Measurements from ENCODE around the gene CCNG1. TPM values are rescaled to one million over a fixed set of nuclear protein-coding genes. Genes with fewer than 3 reads are reported as not detected.
A peak's percentile ranks its signal among the peaks of the same experiment; 100 is the strongest.

The CCNG1 gene
- polyA plus RNA-seq, 1 donor = 354 TPM

GRCh38 chr5:163456029-163456589 lies 18.7 kb downstream of the CCNG1 start:
- Histone ChIP-seq H3K9me3 (ENCODE audit: control insufficient read depth, low read depth, low read length) (no peaks in the 10 kb centered on the region), H3K36me3 (ENCODE audit: control insufficient read depth, insufficient read depth, low read length) (peaks cover 19% of the 10 kb centered on the region), H3K4me3 (ENCODE audit: low read length) (no peak overlapping the region), H3K27me3 (ENCODE audit: control insufficient read depth, insufficient read depth, low read length) (no peaks in the 10 kb centered on the region), H3K27ac (ENCODE audit: low read length) (no peak overlapping the region), H3K4me1 (ENCODE audit: control insufficient read depth, insufficient read depth, low read length) (peaks cover 2% of the 10 kb centered on the region)
- WGBS (ENCODE audit: insufficient coverage, low lambda C conversion rate) = 100% methylated on average over 1 of the region's 2 CpGs
- DNase-seq = no peak

GRCh38 chr5:163456840-163457239 lies 19.4 kb downstream of the CCNG1 start:
- Histone ChIP-seq H3K36me3 (ENCODE audit: control insufficient read depth, insufficient read depth, low read length) (peaks cover 15% of the 10 kb centered on the region), H3K27me3 (ENCODE audit: control insufficient read depth, insufficient read depth, low read length) (no peaks in the 10 kb centered on the region), H3K4me3 (ENCODE audit: low read length) (no peak overlapping the region), H3K9me3 (ENCODE audit: control insufficient read depth, low read depth, low read length) (no peaks in the 10 kb centered on the region), H3K27ac (ENCODE audit: low read length) (no peak overlapping the region), H3K4me1 (ENCODE audit: control insufficient read depth, insufficient read depth, low read length) (peaks cover 2% of the 10 kb centered on the region)
- no peak for DNase-seq
- WGBS (ENCODE audit: insufficient coverage, low lambda C conversion rate) = no CpG with 5 or more reads among the region's 7 CpGs

GRCh38 chr5:163458778-163459385 lies 21.5 kb downstream of the CCNG1 start:
- peaks cover 13% of the 10 kb centered on the region for H3K36me3 ChIP-seq (ENCODE audit: control insufficient read depth, insufficient read depth, low read length)
- H3K4me1 ChIP-seq (ENCODE audit: control insufficient read depth, insufficient read depth, low read length) = peaks cover 2% of the 10 kb centered on the region
- 20% methylated on average over 4 of the region's 6 CpGs for WGBS (ENCODE audit: insufficient coverage, low lambda C conversion rate)
- no peaks in the 10 kb centered on the region for H3K9me3 ChIP-seq (ENCODE audit: control insufficient read depth, low read depth, low read length)
- DNase-seq = peak in 1 of 2 donors; percentile 34
- H3K27ac ChIP-seq (ENCODE audit: low read length) = peak overlapping the region; percentile 95
- H3K4me3 ChIP-seq (ENCODE audit: low read length) = peak overlapping the region; percentile 76
- H3K27me3 ChIP-seq (ENCODE audit: control insufficient read depth, insufficient read depth, low read length) = no peaks in the 10 kb centered on the region

GRCh38 chr5:163459462-163459818 lies 22.0 kb downstream of the CCNG1 start:
- no peaks in the 10 kb centered on the region for H3K9me3 ChIP-seq (ENCODE audit: control insufficient read depth, low read depth, low read length)
- 20% methylated on average over 2 of the region's 12 CpGs for WGBS (ENCODE audit: insufficient coverage, low lambda C conversion rate)
- H3K27ac ChIP-seq (ENCODE audit: low read length) = peak overlapping the region; percentile 95
- H3K36me3 ChIP-seq (ENCODE audit: control insufficient read depth, insufficient read depth, low read length) = peaks cover 10% of the 10 kb centered on the region
- H3K27me3 ChIP-seq (ENCODE audit: control insufficient read depth, insufficient read depth, low read length) = no peaks in the 10 kb centered on the region
- H3K4me1 ChIP-seq (ENCODE audit: control insufficient read depth, insufficient read depth, low read length) = peaks cover 2% of the 10 kb centered on the region
- H3K4me3 ChIP-seq (ENCODE audit: low read length) = peak overlapping the region; percentile 76
- DNase-seq = no peak

- WGBS (ENCODE audit: insufficient coverage, low lambda C conversion rate) = no CpG with 5 or more reads among the region's 59 CpGs
- H3K4me3 ChIP-seq (ENCODE audit: low read length) = peak within 1 kb of the TSS; percentile 76
- peaks cover 2% of the 10 kb centered on the region for H3K4me1 ChIP-seq (ENCODE audit: control insufficient read depth, insufficient read depth, low read length)
- peaks cover 5% of the 10 kb centered on the region for H3K36me3 ChIP-seq (ENCODE audit: control insufficient read depth, insufficient read depth, low read length)
- H3K27me3 ChIP-seq (ENCODE audit: control insufficient read depth, insufficient read depth, low read length) = no peaks in the 10 kb centered on the region
- peak within 1 kb of the TSS; percentile 95 for H3K27ac ChIP-seq (ENCODE audit: low read length)
- peak; percentile 96 to 98 for DNase-seq
- H3K9me3 ChIP-seq (ENCODE audit: control insufficient read depth, low read depth, low read length) = no peaks in the 10 kb centered on the region
Observed at GRCh38 chr5:163459819-163460561, 22.6 kb downstream of the CCNG1 start, which contains the start of gene NUDCD2. Gene NUDCD2 (minus strand): TSS chr5:163460102. CDS start chr5:163460050, 52 bp downstream.

GRCh38 chr5:163460562-163461171 lies 23.3 kb downstream of the CCNG1 start, which contains the start of gene HMMR:
Gene HMMR (plus strand): TSS chr5:163460632. CDS start chr5:163460693, 61 bp downstream.
- DNase-seq = peak in 1 of 2 donors; percentile 12
- Histone ChIP-seq H3K36me3 (ENCODE audit: control insufficient read depth, insufficient read depth, low read length) (no peaks in the 10 kb centered on the region), H3K4me3 (ENCODE audit: low read length) (peak within 1 kb of the TSS; percentile 76), H3K27ac (ENCODE audit: low read length) (peak within 1 kb of the TSS; percentile 95), H3K4me1 (ENCODE audit: control insufficient read depth, insufficient read depth, low read length) (peaks cover 2% of the 10 kb centered on the region), H3K9me3 (ENCODE audit: control insufficient read depth, low read depth, low read length) (no peaks in the 10 kb centered on the region), H3K27me3 (ENCODE audit: control insufficient read depth, insufficient read depth, low read length) (no peaks in the 10 kb centered on the region)
- no CpG with 5 or more reads among the region's 23 CpGs for WGBS (ENCODE audit: insufficient coverage, low lambda C conversion rate)

- peaks cover 2% of the 10 kb centered on the region for H3K4me1 ChIP-seq (ENCODE audit: control insufficient read depth, insufficient read depth, low read length)
- H3K36me3 ChIP-seq (ENCODE audit: control insufficient read depth, insufficient read depth, low read length) = no peaks in the 10 kb centered on the region
- H3K27ac ChIP-seq (ENCODE audit: low read length) = no peak overlapping the region
- no peaks in the 10 kb centered on the region for H3K9me3 ChIP-seq (ENCODE audit: control insufficient read depth, low read depth, low read length)
- DNase-seq = no peak
- H3K4me3 ChIP-seq (ENCODE audit: low read length) = no peak overlapping the region
- no peaks in the 10 kb centered on the region for H3K27me3 ChIP-seq (ENCODE audit: control insufficient read depth, insufficient read depth, low read length)
Observed at GRCh38 chr5:163463063-163463435, 25.7 kb downstream of the CCNG1 start.

- H3K4me1 ChIP-seq (ENCODE audit: control insufficient read depth, insufficient read depth, low read length) = no peaks in the 10 kb centered on the region
- H3K36me3 ChIP-seq (ENCODE audit: control insufficient read depth, insufficient read depth, low read length) = peaks cover 6% of the 10 kb centered on the region
- no peaks in the 10 kb centered on the region for H3K27me3 ChIP-seq (ENCODE audit: control insufficient read depth, insufficient read depth, low read length)
- H3K27ac ChIP-seq (ENCODE audit: low read length) = no peak overlapping the region
- H3K9me3 ChIP-seq (ENCODE audit: control insufficient read depth, low read depth, low read length) = no peaks in the 10 kb centered on the region
- no peak overlapping the region for H3K4me3 ChIP-seq (ENCODE audit: low read length)
- DNase-seq = no peak
- no CpG with 5 or more reads among the region's 4 CpGs for WGBS (ENCODE audit: insufficient coverage, low lambda C conversion rate)
Observed at GRCh38 chr5:163467682-163468081, 30.3 kb downstream of the CCNG1 start.

GRCh38 chr5:163473635-163474243 lies 36.3 kb downstream of the CCNG1 start:
- peaks cover 11% of the 10 kb centered on the region for H3K36me3 ChIP-seq (ENCODE audit: control insufficient read depth, insufficient read depth, low read length)
- 100% methylated on average over 3 of the region's 3 CpGs for WGBS (ENCODE audit: insufficient coverage, low lambda C conversion rate)
- peak in 1 of 2 donors; percentile 51 for DNase-seq
- H3K4me1 ChIP-seq (ENCODE audit: control insufficient read depth, insufficient read depth, low read length) = no peaks in the 10 kb centered on the region
- H3K4me3 ChIP-seq (ENCODE audit: low read length) = no peak overlapping the region
- H3K27ac ChIP-seq (ENCODE audit: low read length) = no peak overlapping the region
- H3K27me3 ChIP-seq (ENCODE audit: control insufficient read depth, insufficient read depth, low read length) = no peaks in the 10 kb centered on the region
- no peaks in the 10 kb centered on the region for H3K9me3 ChIP-seq (ENCODE audit: control insufficient read depth, low read depth, low read length)

GRCh38 chr5:163475411-163475810 lies 38.0 kb downstream of the CCNG1 start:
- Histone ChIP-seq H3K9me3 (ENCODE audit: control insufficient read depth, low read depth, low read length) (no peaks in the 10 kb centered on the region), H3K36me3 (ENCODE audit: control insufficient read depth, insufficient read depth, low read length) (peaks cover 11% of the 10 kb centered on the region), H3K4me3 (ENCODE audit: low read length) (no peak overlapping the region), H3K27ac (ENCODE audit: low read length) (no peak overlapping the region), H3K27me3 (ENCODE audit: control insufficient read depth, insufficient read depth, low read length) (no peaks in the 10 kb centered on the region), H3K4me1 (ENCODE audit: control insufficient read depth, insufficient read depth, low read length) (no peaks in the 10 kb centered on the region)
- WGBS (ENCODE audit: insufficient coverage, low lambda C conversion rate) = 67% methylated on average over 1 of the region's 2 CpGs
- no peak for DNase-seq
